Measurements from ENCODE around the gene ADIG.

The ADIG gene

GRCh38 chr20:38617830-38618196 is 36.8 kb downstream of the ADIG start:
- H3K36me3 ChIP-seq, result no peaks in the 10 kb centered on the region
- no peak overlapping the region for H3K9ac ChIP-seq
- no peak overlapping the region for H3K27ac ChIP-seq
- H3K4me2 ChIP-seq, result no peak overlapping the region
- no peaks in the 10 kb centered on the region for H3K27me3 ChIP-seq
- no peak overlapping the region for H3K4me3 ChIP-seq
- no peaks in the 10 kb centered on the region for H3K4me1 ChIP-seq
- H4K20me1 ChIP-seq, result no peaks in the 10 kb centered on the region
- H3K9me3 ChIP-seq (replicated peaks in 1 of 11), result no peaks in the 10 kb centered on the region
- no peak for TF ChIP-seq Cebpa-rat (IDR thresholded peaks at IDR 0.05)

- Histone ChIP-seq H3K27me3 (no peaks in the 10 kb centered on the region), H3K9me3 (replicated peaks in 1 of 11) (no peaks in the 10 kb centered on the region), H3K4me3 (no peak overlapping the region), H3K4me1 (no peaks in the 10 kb centered on the region), H3K4me2 (no peak overlapping the region), H4K20me1 (no peaks in the 10 kb centered on the region), H3K36me3 (no peaks in the 10 kb centered on the region), H3K9ac (no peak overlapping the region), H3K27ac (no peak overlapping the region)
- TF ChIP-seq Cebpa-rat (IDR thresholded peaks at IDR 0.05), result no peak
Observed at GRCh38 chr20:38620441-38620840, 39.4 kb downstream of the ADIG start.

GRCh38 chr20:38623061-38623460 is 42.1 kb downstream of the ADIG start:
- Histone ChIP-seq H3K4me3 (no peak overlapping the region), H3K4me1 (no peaks in the 10 kb centered on the region), H3K9me3 (replicated peaks in 1 of 11) (no peaks in the 10 kb centered on the region), H4K20me1 (no peaks in the 10 kb centered on the region), H3K4me2 (no peak overlapping the region), H3K27me3 (no peaks in the 10 kb centered on the region), H3K27ac (no peak overlapping the region), H3K36me3 (no peaks in the 10 kb centered on the region), H3K9ac (no peak overlapping the region)
- no peak for TF ChIP-seq Cebpa-rat (IDR thresholded peaks at IDR 0.05)

- Histone ChIP-seq H3K27me3 (no peaks in the 10 kb centered on the region), H3K9ac (no peak overlapping the region), H3K4me3 (no peak overlapping the region), H3K4me1 (no peaks in the 10 kb centered on the region; a peak in 1 of 20 replicates), H4K20me1 (no peaks in the 10 kb centered on the region), H3K36me3 (no peaks in the 10 kb centered on the region), H3K4me2 (no peak overlapping the region), H3K27ac (no peak overlapping the region), H3K9me3 (replicated peaks in 1 of 11) (no peaks in the 10 kb centered on the region)
- no peak for TF ChIP-seq Cebpa-rat (IDR thresholded peaks at IDR 0.05)
Observed at GRCh38 chr20:38624084-38624483, 43.1 kb downstream of the ADIG start.

GRCh38 chr20:38625896-38626295 is 44.9 kb downstream of the ADIG start:
- H3K4me3 ChIP-seq, result no peak overlapping the region
- H3K9ac ChIP-seq, result no peak overlapping the region
- no peak overlapping the region for H3K27ac ChIP-seq
- no peaks in the 10 kb centered on the region for H4K20me1 ChIP-seq
- H3K27me3 ChIP-seq, result no peaks in the 10 kb centered on the region
- no peaks in the 10 kb centered on the region for H3K9me3 ChIP-seq (replicated peaks in 1 of 11)
- no peak for TF ChIP-seq Cebpa-rat (IDR thresholded peaks at IDR 0.05)
- no peaks in the 10 kb centered on the region for H3K36me3 ChIP-seq
- H3K4me1 ChIP-seq, result peaks cover 0 to 5% (median 0%) of the 10 kb centered on the region in 10 experiments; a peak in 3 of 20 replicates
- H3K4me2 ChIP-seq, result no peak overlapping the region

- Histone ChIP-seq H3K4me3 (no peak overlapping the region), H3K9me3 (replicated peaks in 1 of 11) (no peaks in the 10 kb centered on the region), H4K20me1 (no peaks in the 10 kb centered on the region), H3K27ac (no peak overlapping the region), H3K4me2 (no peak overlapping the region), H3K4me1 (peaks cover 0 to 7% (median 0%) of the 10 kb centered on the region in 10 experiments; a peak in 4 of 20 replicates), H3K9ac (no peak overlapping the region), H3K36me3 (no peaks in the 10 kb centered on the region), H3K27me3 (no peaks in the 10 kb centered on the region)
- TF ChIP-seq Cebpa-rat (IDR thresholded peaks at IDR 0.05), result no peak
Observed at GRCh38 chr20:38626921-38627659, 46.1 kb downstream of the ADIG start.

- no peaks in the 10 kb centered on the region for H3K27me3 ChIP-seq
- no peak overlapping the region for H3K4me2 ChIP-seq
- no peaks in the 10 kb centered on the region for H3K9me3 ChIP-seq (replicated peaks in 1 of 11)
- no peaks in the 10 kb centered on the region for H3K36me3 ChIP-seq
- H3K4me3 ChIP-seq, result no peak overlapping the region
- TF ChIP-seq Cebpa-rat (IDR thresholded peaks at IDR 0.05), result no peak
- H3K27ac ChIP-seq, result no peak overlapping the region
- no peaks in the 10 kb centered on the region for H4K20me1 ChIP-seq
- no peak overlapping the region for H3K9ac ChIP-seq
- H3K4me1 ChIP-seq, result peaks cover 1 to 12% (median 2%) of the 10 kb centered on the region in 10 experiments; a peak in 16 of 20 replicates
Observed at GRCh38 chr20:38628580-38629470, 47.8 kb downstream of the ADIG start.

GRCh38 chr20:38629979-38630378 is 49.0 kb downstream of the ADIG start:
- Histone ChIP-seq H3K9me3 (replicated peaks in 1 of 11) (no peaks in the 10 kb centered on the region), H3K27ac (no peak overlapping the region), H3K4me2 (no peak overlapping the region), H4K20me1 (no peaks in the 10 kb centered on the region), H3K27me3 (no peaks in the 10 kb centered on the region), H3K9ac (no peak overlapping the region), H3K4me1 (peaks cover 10 to 19% (median 12%) of the 10 kb centered on the region in 10 experiments; a peak in 19 of 20 replicates), H3K36me3 (no peaks in the 10 kb centered on the region), H3K4me3 (no peak overlapping the region)
- no peak for TF ChIP-seq Cebpa-rat (IDR thresholded peaks at IDR 0.05)

GRCh38 chr20:38630727-38631126 is 49.7 kb downstream of the ADIG start:
- TF ChIP-seq Cebpa-rat (IDR thresholded peaks at IDR 0.05), result no peak
- Histone ChIP-seq H3K9ac (no peak overlapping the region), H3K4me2 (no peak overlapping the region; a peak in 1 of 22 replicates), H4K20me1 (no peaks in the 10 kb centered on the region), H3K27ac (no peak overlapping the region), H3K27me3 (no peaks in the 10 kb centered on the region), H3K4me1 (peaks cover 10 to 19% (median 12%) of the 10 kb centered on the region in 10 experiments; a peak in 19 of 20 replicates), H3K9me3 (replicated peaks in 1 of 11) (no peaks in the 10 kb centered on the region), H3K36me3 (no peaks in the 10 kb centered on the region), H3K4me3 (no peak overlapping the region)
